Heart left ventricle (tissue), 16 donors: Measurements from ENCODE around the gene NBPF1. TPM values are rescaled to one million over a fixed set of nuclear protein-coding genes. Genes with fewer than 3 reads are reported as not detected.
A peak's percentile ranks its signal among the peaks of the same experiment; 100 is the strongest.
"Not testable (repeated sequence)": the region's sequence is repeated elsewhere in the genome, so short reads cannot be mapped to it uniquely, and the experiment has no call there.

Source experiments
- ATAC-seq, 4 donors: fragments of 200-7000 bp; cut with Tn5 transposase; one replicate each; pipeline ENCODE4 v1.9.1; 2020 to 2022; ENCODE audit warnings: moderate library complexity in 4 of 4, mild to moderate bottlenecking in 3 of 4, moderate number of reproducible peaks in 1 of 4
- DNase-seq, 5 donors: peaks; one replicate each; pipeline ENCODE4 v3.0.0-alpha.2; 2020
- H3K27ac ChIP-seq, 12 donors: fragments of 200-600 bp; sonication (generic) in 4 of 12; one replicate each; pipeline versions ENCODE4 v1.5.0 to v1.8.0; 2016 to 2022; ENCODE audit warnings: mild to moderate bottlenecking in 2 of 12
- H3K27me3 ChIP-seq, 9 donors: fragments of 200-600 bp; sonication (generic) in 2 of 9; one replicate each; pipeline versions ENCODE4 v1.5.1 to v1.8.0; 2016 to 2022; ENCODE audit warnings: mild to moderate bottlenecking in 3 of 9
- H3K36me3 ChIP-seq, 9 donors: fragments of 200-600 bp; sonication (generic) in 2 of 9; one replicate each; pipeline versions ENCODE4 v1.5.0 to v1.8.0; 2018 to 2022; ENCODE audit warnings: mild to moderate bottlenecking in 2 of 9
- H3K4me1 ChIP-seq, 12 donors: fragments of 200-600 bp; sonication (generic) in 4 of 12; one replicate each; pipeline versions ENCODE4 v1.5.0 to v1.8.0; 2016 to 2022; ENCODE audit warnings: mild to moderate bottlenecking in 3 of 12
- H3K4me3 ChIP-seq, 12 donors: fragments of 200-600 bp; sonication (generic) in 4 of 12; one replicate each; pipeline versions ENCODE4 v1.5.0 to v1.8.0; 2017 to 2022; ENCODE audit warnings: mild to moderate bottlenecking in 9 of 12, moderate library complexity in 4 of 12
- H3K9me3 ChIP-seq, 12 donors: fragments of 200-600 bp; sonication (generic) in 4 of 12; one replicate each; pipeline versions ENCODE4 v1.5.0 to v1.8.0; 2016 to 2022; ENCODE audit warnings: mild to moderate bottlenecking in 1 of 12
- POLR2A ChIP-seq, 2 donors: fragments of 450-650 bp; IDR thresholded peaks; one replicate each; pipeline ENCODE4 v1.6.1; 2017; ENCODE audit warnings: antibody characterized with exemption in 2 of 2, mild to moderate bottlenecking in 2 of 2, moderate library complexity in 2 of 2
- WGBS, 4 donors: extraction: QIAGEN DNeasy Blood & Tissue Kit in 2 of 4; methylation state at CpG; one replicate each; pipeline versions ENCODE4 v1.1.5 to v1.1.7; 2013 to 2018; 5-methylcytosine and 5-hydroxymethylcytosine counted together
- intact Hi-C, 10 donors: fragments of 100-400 bp; cut with DNase I; formaldehyde crosslinking; loops; one replicate each; pipeline versions ENCODE4 v1.11.1 to v1.14.2; 2022
- polyA plus RNA-seq, 2 donors: library from polyadenylated mRNA; stranded (reverse); fragments of 200-250 nt; gene quantifications; one replicate each; pipeline ENCODE4 v1.2.3, GENCODE V29; 2013
- total RNA-seq, 9 donors: library from RNA; depleted of rRNA in 2 of 9; stranded (reverse); fragments of >200 nt in 2 of 9; fragmentation: NEBNext Ultra II Directional in 3 of 9; extraction: Animal tissue kit (Norgen Biotek cat#: 25700) in 3 of 9; gene quantifications; one replicate each; pipeline versions ENCODE4 v1.1.0 to v1.2.4, GENCODE V29; 2016 to 2023
- TF ChIP-seq, protein P1 (sequence below), 12 donors: fragments of 200-600 bp; sonication (generic) in 4 of 12; IDR thresholded peaks; one replicate each; pipeline versions ENCODE4 v1.5.0 to v1.8.0; 2018 to 2022; ENCODE audit warnings: antibody characterized with exemption in 12 of 12, mild to moderate bottlenecking in 5 of 12
- donor health status: ischemic (EF 13 %, LVEDD 7.1; RV severe dilation, severe dysfunction).
- donor health status: healthy with polysubstance abuse.
- donor health status: DM: no; HTN: yes; CAD: no.
- donor health status: DM: no; HTN: no; CAD: no.
- donor health status: ischemic (EF 25% LVEDD 6.9; RV normal size, moderate dysfunction).
- donor health status: ischemic (EF 25% LVEDD 5.7; RV mildly dilated, moderate dysfunction).
- donor health status: healthy.
- donor health status: DM: yes; HTN: yes; CAD: no.
- donor health status: ischemic (EF 35%, LVEDD 5.7; RV mildly dilated, moderate dysfunction).
- donor health status: nonischemic (EF 11% LVEDD 7.7; RV severe dilation, severe dysfunction).
- donor health status: DM: yes; HTN: yes; CAD: no.
- donor health status: PGD.
- donor health status: ischemic (EF 29% LVEDD 5.4; RV normal size, mild dysfunction).
- donor health status: nonischemic (EF 23%, LVEDD 6.1; RV moderate dilation, normal function).

The NBPF1 gene
- total and polyA plus RNA-seq, 11 donors = 4.4 to 18.2 (median 12.0) TPM

DNA sequence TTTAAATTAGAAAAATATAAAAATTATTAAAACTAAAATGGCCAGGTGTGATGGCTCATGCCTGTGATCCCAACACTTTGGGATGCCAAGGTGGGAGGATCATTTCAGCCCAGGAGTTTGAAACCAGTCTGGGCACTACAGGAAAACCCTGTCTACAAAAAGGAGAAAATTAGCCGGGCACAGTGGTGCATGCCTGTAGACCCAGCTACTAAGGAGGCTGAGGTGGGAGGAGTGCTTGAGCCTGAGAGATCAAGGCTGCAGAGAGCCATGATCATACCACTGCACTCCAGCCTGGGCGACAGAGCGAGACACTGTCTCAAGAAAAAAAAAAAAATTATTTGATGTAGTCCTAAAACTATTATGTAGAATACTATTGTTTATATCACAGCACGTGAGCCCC, 3.6 kb downstream of the NBPF1 start:
- peaks cover 3 to 21% (median 17%) of the 10 kb centered on the region in 12 donors for H3K4me1 ChIP-seq
- peak in 1 of 5 donors; percentile 51 for DNase-seq
- 77 to 85% (median 82%) methylated on average over 4 of the region's 4 CpGs for WGBS, 4 donors
- H3K9me3 ChIP-seq, H3K27ac ChIP-seq, ATAC-seq, H3K4me3 ChIP-seq: not testable (repeated sequence)
- intact Hi-C loops = loop anchor here in 1 of 10 donors (10.0 kb wide), 1 partner anchor 115 kb away; no protein-coding TSS in a partner anchor
- peaks cover 0 to 39% (median 34%) of the 10 kb centered on the region in 9 donors for H3K36me3 ChIP-seq
- H3K27me3 ChIP-seq = peaks cover 0 to 11% (median 0%) of the 10 kb centered on the region in 9 donors

DNA sequence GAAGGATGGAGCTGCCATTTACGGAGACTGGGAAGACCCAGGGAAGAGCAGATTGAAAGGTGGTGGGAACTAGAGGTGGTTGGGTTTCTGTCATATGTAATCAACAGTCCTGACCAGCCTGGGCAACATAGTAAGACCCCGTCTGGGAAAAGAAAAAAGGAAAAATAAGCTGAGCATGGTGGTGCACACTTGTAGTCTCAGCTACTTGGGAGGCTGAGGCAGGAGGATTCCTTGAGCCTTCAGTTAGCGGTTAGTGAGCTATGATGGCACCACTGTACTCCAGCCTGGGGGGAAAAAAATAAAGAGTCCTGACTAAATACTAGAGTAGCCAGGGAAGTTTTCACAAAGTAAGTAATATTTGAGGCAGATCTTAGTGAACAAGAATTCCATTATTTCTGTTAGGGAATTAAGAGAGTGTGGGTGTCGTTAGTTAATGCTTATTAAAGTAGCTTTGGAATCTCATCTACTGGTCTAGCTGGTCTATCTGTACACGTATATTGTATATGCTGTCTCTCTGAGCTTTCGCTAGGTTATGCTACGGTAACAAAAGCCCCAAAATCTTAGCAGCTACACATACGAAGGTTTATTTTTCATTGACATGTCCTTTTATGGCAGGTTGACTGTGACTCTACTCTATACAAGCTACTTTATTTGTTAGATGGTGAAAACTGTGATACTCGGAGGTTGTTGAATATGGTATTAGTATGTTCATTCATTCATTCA, 4.4 kb downstream of the NBPF1 start:
- no peak for DNase-seq
- ATAC-seq = no peak
- peaks cover 3 to 19% (median 15%) of the 10 kb centered on the region in 12 donors for H3K4me1 ChIP-seq
- TF ChIP-seq, protein P1, sequence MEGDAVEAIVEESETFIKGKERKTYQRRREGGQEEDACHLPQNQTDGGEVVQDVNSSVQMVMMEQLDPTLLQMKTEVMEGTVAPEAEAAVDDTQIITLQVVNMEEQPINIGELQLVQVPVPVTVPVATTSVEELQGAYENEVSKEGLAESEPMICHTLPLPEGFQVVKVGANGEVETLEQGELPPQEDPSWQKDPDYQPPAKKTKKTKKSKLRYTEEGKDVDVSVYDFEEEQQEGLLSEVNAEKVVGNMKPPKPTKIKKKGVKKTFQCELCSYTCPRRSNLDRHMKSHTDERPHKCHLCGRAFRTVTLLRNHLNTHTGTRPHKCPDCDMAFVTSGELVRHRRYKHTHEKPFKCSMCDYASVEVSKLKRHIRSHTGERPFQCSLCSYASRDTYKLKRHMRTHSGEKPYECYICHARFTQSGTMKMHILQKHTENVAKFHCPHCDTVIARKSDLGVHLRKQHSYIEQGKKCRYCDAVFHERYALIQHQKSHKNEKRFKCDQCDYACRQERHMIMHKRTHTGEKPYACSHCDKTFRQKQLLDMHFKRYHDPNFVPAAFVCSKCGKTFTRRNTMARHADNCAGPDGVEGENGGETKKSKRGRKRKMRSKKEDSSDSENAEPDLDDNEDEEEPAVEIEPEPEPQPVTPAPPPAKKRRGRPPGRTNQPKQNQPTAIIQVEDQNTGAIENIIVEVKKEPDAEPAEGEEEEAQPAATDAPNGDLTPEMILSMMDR (IDR thresholded peaks at IDR 0.05) = no peak
- no peak for TF ChIP-seq POLR2A (IDR thresholded peaks at IDR 0.05)
- H3K27ac ChIP-seq = no peak overlapping the region
- no peaks in the 10 kb centered on the region for H3K9me3 ChIP-seq
- intact Hi-C loops = loop anchor here in 1 of 10 donors (10.0 kb wide), 1 partner anchor 116 kb away; no protein-coding TSS in a partner anchor
- 93 to 96% (median 95%) methylated on average over 9 of the region's 9 CpGs for WGBS, 4 donors
- H3K36me3 ChIP-seq = peaks cover 0 to 42% (median 35%) of the 10 kb centered on the region in 9 donors
- H3K27me3 ChIP-seq = peaks cover 0 to 4% (median 0%) of the 10 kb centered on the region in 9 donors
- no peak overlapping the region for H3K4me3 ChIP-seq

DNA sequence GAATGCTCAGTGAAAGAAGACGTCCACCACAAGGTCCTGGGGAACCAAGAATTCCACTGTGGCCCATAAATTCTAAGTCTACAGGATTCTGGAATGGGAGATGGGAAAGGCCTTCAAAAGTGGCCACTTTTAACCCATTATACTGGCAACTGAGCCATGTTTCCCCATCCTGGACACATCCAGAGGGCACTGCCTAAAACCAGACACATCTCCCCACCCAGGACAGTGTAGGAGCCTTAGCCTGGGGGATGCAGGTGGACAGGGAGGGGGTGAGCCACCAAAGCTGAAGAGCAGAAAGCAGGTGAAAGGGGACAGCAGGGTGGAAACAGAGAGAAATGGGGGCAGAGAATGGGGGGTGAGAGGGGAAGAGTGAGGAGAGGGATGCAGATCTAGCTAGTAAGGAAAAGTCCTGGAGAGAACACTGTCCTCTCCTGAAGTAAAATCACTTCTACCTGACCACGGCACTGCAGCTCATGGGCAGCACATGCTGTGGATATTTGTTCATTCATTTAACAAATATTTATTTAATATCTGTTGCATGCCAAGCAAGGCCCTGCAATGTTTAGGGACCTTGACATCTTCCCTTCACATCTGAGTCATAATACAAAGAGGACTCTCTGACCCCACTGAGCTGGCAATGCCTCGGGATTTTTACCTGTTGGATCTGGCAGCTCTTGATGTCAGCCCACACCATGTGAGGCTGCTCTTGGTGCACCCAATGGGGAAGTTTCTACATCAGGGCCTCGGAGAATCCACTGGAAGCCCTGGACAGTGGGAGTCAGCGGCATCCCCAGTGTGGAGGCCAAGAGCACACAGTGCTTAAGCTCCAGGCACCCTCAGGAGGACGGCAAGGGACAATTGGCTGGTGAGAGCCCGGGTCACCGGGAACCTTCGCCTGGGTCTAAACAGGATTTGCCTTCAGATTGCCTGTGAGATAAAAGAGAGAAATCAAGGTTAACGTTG, 5.2 kb downstream of the NBPF1 start:
- 92 to 96% (median 94%) methylated on average over 10 of the region's 10 CpGs for WGBS, 4 donors
- not testable (repeated sequence) for H3K9me3 ChIP-seq, H3K27me3 ChIP-seq, ATAC-seq, H3K4me3 ChIP-seq, H3K27ac ChIP-seq
- Histone ChIP-seq H3K4me1 (peaks cover 3 to 13% (median 10%) of the 10 kb centered on the region in 12 donors), H3K36me3 (peaks cover 0 to 42% (median 35%) of the 10 kb centered on the region in 9 donors)
- DNase-seq = peak in 2 of 5 donors; percentile 28 to 74
- intact Hi-C loops = loop anchor here in 1 of 10 donors (10.0 kb wide), 1 partner anchor 117 kb away; no protein-coding TSS in a partner anchor

DNA sequence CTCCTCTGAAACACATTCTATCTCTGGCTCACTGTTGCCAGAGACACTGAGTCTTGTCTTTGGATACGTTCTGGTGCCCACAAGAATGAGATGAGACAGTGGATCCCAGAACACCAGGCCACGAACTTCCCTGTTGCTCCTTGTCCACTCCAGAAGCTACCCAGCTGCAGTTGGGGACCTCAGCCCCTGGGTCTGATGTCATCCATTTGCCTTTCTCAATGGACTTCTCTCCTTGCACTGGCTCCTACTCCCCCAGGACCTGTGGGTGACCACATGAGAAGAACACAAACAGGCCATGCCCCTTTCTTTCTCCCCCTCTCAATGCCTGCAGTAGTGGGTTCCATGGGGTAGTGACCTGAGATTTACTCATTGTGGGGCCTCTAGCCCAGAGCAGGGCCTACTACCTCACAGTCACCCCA, 5.9 kb downstream of the NBPF1 start:
- Histone ChIP-seq H3K36me3 (peaks cover 0 to 45% (median 37%) of the 10 kb centered on the region in 9 donors), H3K4me3 (no peak overlapping the region), H3K9me3 (no peaks in the 10 kb centered on the region), H3K27me3 (peaks cover 0 to 4% (median 0%) of the 10 kb centered on the region in 9 donors), H3K27ac (no peak overlapping the region), H3K4me1 (peaks cover 3 to 10% (median 7%) of the 10 kb centered on the region in 12 donors)
- 87 to 91% (median 90%) methylated on average over 2 of the region's 2 CpGs for WGBS, 4 donors
- ATAC-seq = peak in 1 of 4 donors; percentile 31
- TF ChIP-seq, protein P1 (IDR thresholded peaks at IDR 0.05) = no peak
- no peak for TF ChIP-seq POLR2A (IDR thresholded peaks at IDR 0.05)
- peak in 1 of 5 donors; percentile 55 for DNase-seq
- intact Hi-C loops = loop anchor here in 1 of 10 donors (10.0 kb wide), 1 partner anchor 117 kb away; no protein-coding TSS in a partner anchor

DNA sequence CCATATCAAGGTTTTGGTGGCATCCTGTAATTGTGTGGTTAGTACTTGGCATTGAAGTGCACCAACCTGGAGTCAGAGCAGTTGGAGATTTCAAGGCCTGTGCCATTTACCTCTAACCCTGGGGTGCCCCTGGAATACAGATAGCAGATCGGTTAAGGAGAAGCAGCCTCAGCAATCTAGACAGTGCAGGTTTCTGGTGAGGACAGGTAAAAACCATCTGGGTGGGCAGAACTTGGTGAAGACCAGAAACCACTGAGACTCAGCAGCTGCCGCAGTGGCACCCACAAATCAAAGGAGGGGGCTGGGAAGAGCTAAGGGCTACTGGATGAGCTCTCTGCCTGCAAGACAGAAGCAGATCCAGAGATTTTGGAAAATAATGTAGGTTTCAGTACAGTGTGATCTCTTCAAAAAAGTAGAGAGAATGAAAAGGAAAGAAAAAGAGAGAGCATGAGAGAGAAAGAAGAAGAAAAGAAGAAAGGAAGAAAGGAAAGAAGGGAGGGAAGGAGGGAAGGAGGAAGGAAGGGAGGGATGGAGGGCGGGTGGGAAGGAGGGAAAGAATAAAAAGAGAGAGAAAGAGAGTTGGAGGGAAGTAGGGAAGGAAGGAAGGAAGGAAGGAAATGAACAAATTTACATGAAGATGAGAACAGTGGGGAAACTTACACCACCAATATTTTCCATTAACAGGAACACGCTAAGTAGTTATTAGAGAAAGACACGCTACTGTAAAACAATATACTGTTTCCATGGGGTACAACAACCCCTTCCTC, 6.5 kb downstream of the NBPF1 start:
- not testable (repeated sequence) for DNase-seq, H3K9me3 ChIP-seq, H3K4me1 ChIP-seq, H3K4me3 ChIP-seq, H3K27ac ChIP-seq, H3K27me3 ChIP-seq
- H3K36me3 ChIP-seq = peaks cover 0 to 45% (median 37%) of the 10 kb centered on the region in 9 donors
- peak in 1 of 4 donors; percentile 17 for ATAC-seq
- intact Hi-C loops = loop anchor here in 1 of 10 donors (10.0 kb wide), 1 partner anchor 118 kb away; no protein-coding TSS in a partner anchor
- WGBS, 4 donors = 85 to 90% (median 88%) methylated on average over 5 of the region's 5 CpGs
